Measurements from ENCODE around the gene RAP2B. TPM values are rescaled to one million over a fixed set of nuclear protein-coding genes. Genes with fewer than 3 reads are reported as not detected.

Gene RAP2B
- polyA plus RNA-seq, 1 donor (not counting 4 experiments of a cell fraction or from before 2014, with no cell fraction given): 20.1 TPM

DNA sequence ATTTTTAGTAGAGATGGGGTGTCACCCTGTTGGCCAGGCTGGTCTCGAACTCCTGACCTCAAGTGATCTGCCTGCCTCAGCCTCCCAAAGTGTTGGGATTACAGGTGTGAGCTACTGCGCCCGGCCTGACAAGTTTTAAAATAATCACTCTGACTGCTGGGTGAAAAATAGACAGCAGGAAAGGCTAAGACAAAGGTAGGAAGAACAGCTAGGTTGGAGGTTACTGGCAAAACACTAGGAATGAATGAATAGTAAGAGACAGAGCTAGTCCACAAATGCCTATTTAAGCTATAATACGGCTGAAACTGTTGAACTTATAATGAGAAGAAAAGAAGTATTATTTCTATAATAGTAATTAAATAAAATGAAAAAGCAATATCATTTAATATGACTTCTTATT lies 46.7 kb upstream of the RAP2B start:
- dilution Hi-C loops (cut with MboI; ENCODE audit: extremely low pct_ligation_motif_present, low sequenced_read_pairs): no loop called here
- Histone ChIP-seq H4K20me1 (ENCODE audit: control insufficient read depth, extremely low read depth, insufficient read depth, low read length) (no peaks in the 10 kb centered on the region), H3K36me3 (ENCODE audit: control insufficient read depth in 2 of 2, extremely low read depth in 1 of 2, insufficient read depth in 2 of 2, low read length in 2 of 2) (no peaks in the 10 kb centered on the region), H3K4me1 (ENCODE audit: control insufficient read depth, extremely low read depth, insufficient read depth, low read length) (no peaks in the 10 kb centered on the region), H3K9ac (ENCODE audit: control insufficient read depth, extremely low read depth, insufficient read depth, low read length) (no peak overlapping the region), H3K27ac (ENCODE audit: control insufficient read depth, insufficient read depth, low read length) (no peak overlapping the region), H3K27me3 (ENCODE audit: control insufficient read depth, extremely low read depth, insufficient read depth, low read length) (no peaks in the 10 kb centered on the region), H3K79me2 (ENCODE audit: control insufficient read depth, insufficient read depth, low read length) (no peaks in the 10 kb centered on the region), H3K9me1 (ENCODE audit: control insufficient read depth, extremely low read depth, insufficient read depth, low read length) (no peaks in the 10 kb centered on the region), H2AFZ (ENCODE audit: control insufficient read depth, low read length) (no peak overlapping the region), H3K4me2 (ENCODE audit: control insufficient read depth, extremely low read depth, insufficient read depth, low read depth, low read length) (no peak overlapping the region), H3K9me3 (ENCODE audit: control insufficient read depth, low read depth, low read length) (no peaks in the 10 kb centered on the region), H3K4me3 (ENCODE audit: control insufficient read depth in 2 of 3, extremely low read depth in 1 of 3, insufficient read depth in 2 of 3, low read depth in 1 of 3, low read length in 3 of 3) (no peak overlapping the region)
- DNase-seq (ENCODE audit: low read depth, low spot score) (no peak), FAIRE-seq (no peak)
- no peak for TF ChIP-seq EZH2 (IDR thresholded peaks at IDR 0.05; ENCODE audit: low read length)
- TF ChIP-seq, protein P1, sequence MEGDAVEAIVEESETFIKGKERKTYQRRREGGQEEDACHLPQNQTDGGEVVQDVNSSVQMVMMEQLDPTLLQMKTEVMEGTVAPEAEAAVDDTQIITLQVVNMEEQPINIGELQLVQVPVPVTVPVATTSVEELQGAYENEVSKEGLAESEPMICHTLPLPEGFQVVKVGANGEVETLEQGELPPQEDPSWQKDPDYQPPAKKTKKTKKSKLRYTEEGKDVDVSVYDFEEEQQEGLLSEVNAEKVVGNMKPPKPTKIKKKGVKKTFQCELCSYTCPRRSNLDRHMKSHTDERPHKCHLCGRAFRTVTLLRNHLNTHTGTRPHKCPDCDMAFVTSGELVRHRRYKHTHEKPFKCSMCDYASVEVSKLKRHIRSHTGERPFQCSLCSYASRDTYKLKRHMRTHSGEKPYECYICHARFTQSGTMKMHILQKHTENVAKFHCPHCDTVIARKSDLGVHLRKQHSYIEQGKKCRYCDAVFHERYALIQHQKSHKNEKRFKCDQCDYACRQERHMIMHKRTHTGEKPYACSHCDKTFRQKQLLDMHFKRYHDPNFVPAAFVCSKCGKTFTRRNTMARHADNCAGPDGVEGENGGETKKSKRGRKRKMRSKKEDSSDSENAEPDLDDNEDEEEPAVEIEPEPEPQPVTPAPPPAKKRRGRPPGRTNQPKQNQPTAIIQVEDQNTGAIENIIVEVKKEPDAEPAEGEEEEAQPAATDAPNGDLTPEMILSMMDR (optimal IDR thresholded peaks at IDR 0.05 in 1 of 3, IDR thresholded peaks at IDR 0.05 in 1 of 3, conservative IDR thresholded peaks at IDR 0.05 in 1 of 3; ENCODE audit: extremely low read depth in 1 of 3, insufficient read depth in 2 of 3, low read length in 3 of 3): no peak

DNA sequence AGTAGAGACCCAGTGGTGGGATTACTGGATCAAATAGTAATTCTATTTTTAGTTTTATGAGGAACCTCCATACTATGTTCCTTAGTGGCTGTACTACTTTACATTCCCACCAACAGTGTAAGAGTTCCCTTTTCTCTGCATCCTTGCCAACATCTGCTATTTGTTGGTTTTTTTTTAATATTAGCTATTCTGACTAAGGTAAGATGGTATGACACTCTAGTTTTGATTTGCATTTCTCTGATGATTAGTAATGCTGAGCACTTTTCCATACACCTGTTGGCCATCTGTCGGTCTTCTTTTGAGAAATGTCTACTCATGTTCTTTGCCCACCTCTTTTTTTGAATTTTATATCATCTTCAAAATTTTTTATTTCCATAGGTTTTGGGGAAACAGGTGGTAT lies 34.2 kb upstream of the RAP2B start:
- Histone ChIP-seq H2AFZ (ENCODE audit: control insufficient read depth, low read length) (no peak overlapping the region), H3K27me3 (ENCODE audit: control insufficient read depth, extremely low read depth, insufficient read depth, low read length) (no peaks in the 10 kb centered on the region), H3K9me1 (ENCODE audit: control insufficient read depth, extremely low read depth, insufficient read depth, low read length) (no peaks in the 10 kb centered on the region), H3K4me1 (ENCODE audit: control insufficient read depth, extremely low read depth, insufficient read depth, low read length) (peaks cover 17% of the 10 kb centered on the region), H3K36me3 (ENCODE audit: control insufficient read depth in 2 of 2, extremely low read depth in 1 of 2, insufficient read depth in 2 of 2, low read length in 2 of 2) (no peaks in the 10 kb centered on the region), H3K9me3 (ENCODE audit: control insufficient read depth, low read depth, low read length) (no peaks in the 10 kb centered on the region), H3K4me3 (ENCODE audit: control insufficient read depth in 2 of 3, extremely low read depth in 1 of 3, insufficient read depth in 2 of 3, low read depth in 1 of 3, low read length in 3 of 3) (no peak overlapping the region), H4K20me1 (ENCODE audit: control insufficient read depth, extremely low read depth, insufficient read depth, low read length) (no peaks in the 10 kb centered on the region), H3K9ac (ENCODE audit: control insufficient read depth, extremely low read depth, insufficient read depth, low read length) (no peak overlapping the region), H3K27ac (ENCODE audit: control insufficient read depth, insufficient read depth, low read length) (no peak overlapping the region), H3K79me2 (ENCODE audit: control insufficient read depth, insufficient read depth, low read length) (no peaks in the 10 kb centered on the region), H3K4me2 (ENCODE audit: control insufficient read depth, extremely low read depth, insufficient read depth, low read depth, low read length) (no peak overlapping the region)
- DNase-seq (ENCODE audit: low read depth, low spot score) (no peak), FAIRE-seq (no peak)
- dilution Hi-C loops (cut with MboI; ENCODE audit: extremely low pct_ligation_motif_present, low sequenced_read_pairs): no loop called here
- TF ChIP-seq, protein P1 (optimal IDR thresholded peaks at IDR 0.05 in 1 of 3, IDR thresholded peaks at IDR 0.05 in 1 of 3, conservative IDR thresholded peaks at IDR 0.05 in 1 of 3; ENCODE audit: extremely low read depth in 1 of 3, insufficient read depth in 2 of 3, low read length in 3 of 3): no peak

Data from keratinocyte (primary cell).